ENCODE results near the gene ANGPT4.

The ANGPT4 gene

GRCh38 chr20:926670-927069, 10.5 kb upstream of the ANGPT4 start:
- no peak for ATAC-seq (ENCODE audit: insufficient read depth, low read depth)
- Histone ChIP-seq H3K9me3 (ENCODE audit: insufficient read depth, low read length, severe bottlenecking) (peaks cover 16% of the 10 kb centered on the region), H3K4me2 (ENCODE audit: insufficient read depth, low read length) (no peak overlapping the region), H3K27me3 (ENCODE audit: insufficient read depth, low read length, poor library complexity) (no peaks in the 10 kb centered on the region), H3K27ac (ENCODE audit: low read length) (no peak overlapping the region), H3K4me1 (ENCODE audit: insufficient read depth, low read length) (no peaks in the 10 kb centered on the region), H3K36me3 (ENCODE audit: insufficient read depth, low read length) (no peaks in the 10 kb centered on the region), H3K79me2 (ENCODE audit: insufficient read depth, low read length) (no peaks in the 10 kb centered on the region), H3K4me3 (ENCODE audit: low read depth in 1 of 2, low read length in 2 of 2) (no peak overlapping the region), H2AFZ (ENCODE audit: low read depth, low read length) (no peak overlapping the region), H4K20me1 (ENCODE audit: insufficient read depth, low read length) (no peaks in the 10 kb centered on the region), H3K9ac (ENCODE audit: low read depth, low read length) (no peak overlapping the region)
- DNase-seq, result no peak
- no peak for TF ChIP-seq CTCF (IDR thresholded peaks at IDR 0.05; ENCODE audit: borderline replicate concordance, extremely low read depth, low read length, poor library complexity, severe bottlenecking)
- TF ChIP-seq EZH2 (IDR thresholded peaks at IDR 0.05; ENCODE audit: borderline replicate concordance, low read depth, low read length, severe bottlenecking), result no peak

GRCh38 chr20:925516-925915, 9.4 kb upstream of the ANGPT4 start:
- Histone ChIP-seq H3K4me3 (ENCODE audit: low read depth in 1 of 2, low read length in 2 of 2) (no peak overlapping the region), H3K79me2 (ENCODE audit: insufficient read depth, low read length) (no peaks in the 10 kb centered on the region), H2AFZ (ENCODE audit: low read depth, low read length) (no peak overlapping the region), H3K9ac (ENCODE audit: low read depth, low read length) (no peak overlapping the region), H3K27me3 (ENCODE audit: insufficient read depth, low read length, poor library complexity) (no peaks in the 10 kb centered on the region), H3K9me3 (ENCODE audit: insufficient read depth, low read length, severe bottlenecking) (peaks cover 8% of the 10 kb centered on the region), H3K27ac (ENCODE audit: low read length) (no peak overlapping the region), H3K4me2 (ENCODE audit: insufficient read depth, low read length) (no peak overlapping the region), H3K36me3 (ENCODE audit: insufficient read depth, low read length) (no peaks in the 10 kb centered on the region), H3K4me1 (ENCODE audit: insufficient read depth, low read length) (no peaks in the 10 kb centered on the region), H4K20me1 (ENCODE audit: insufficient read depth, low read length) (no peaks in the 10 kb centered on the region)
- DNase-seq, result no peak
- TF ChIP-seq EZH2 (IDR thresholded peaks at IDR 0.05; ENCODE audit: borderline replicate concordance, low read depth, low read length, severe bottlenecking) (no peak), CTCF (IDR thresholded peaks at IDR 0.05; ENCODE audit: borderline replicate concordance, extremely low read depth, low read length, poor library complexity, severe bottlenecking) (no peak)
- ATAC-seq (ENCODE audit: insufficient read depth, low read depth), result no peak

GRCh38 chr20:924639-925038, 8.5 kb upstream of the ANGPT4 start:
- Histone ChIP-seq H3K4me1 (ENCODE audit: insufficient read depth, low read length) (no peaks in the 10 kb centered on the region), H3K9ac (ENCODE audit: low read depth, low read length) (no peak overlapping the region), H4K20me1 (ENCODE audit: insufficient read depth, low read length) (no peaks in the 10 kb centered on the region), H3K27ac (ENCODE audit: low read length) (no peak overlapping the region), H2AFZ (ENCODE audit: low read depth, low read length) (no peak overlapping the region), H3K9me3 (ENCODE audit: insufficient read depth, low read length, severe bottlenecking) (peaks cover 2% of the 10 kb centered on the region), H3K79me2 (ENCODE audit: insufficient read depth, low read length) (no peaks in the 10 kb centered on the region), H3K27me3 (ENCODE audit: insufficient read depth, low read length, poor library complexity) (no peaks in the 10 kb centered on the region), H3K36me3 (ENCODE audit: insufficient read depth, low read length) (no peaks in the 10 kb centered on the region), H3K4me2 (ENCODE audit: insufficient read depth, low read length) (no peak overlapping the region), H3K4me3 (ENCODE audit: low read depth in 1 of 2, low read length in 2 of 2) (no peak overlapping the region)
- ATAC-seq (ENCODE audit: insufficient read depth, low read depth), result no peak
- TF ChIP-seq EZH2 (IDR thresholded peaks at IDR 0.05; ENCODE audit: borderline replicate concordance, low read depth, low read length, severe bottlenecking) (no peak), CTCF (IDR thresholded peaks at IDR 0.05; ENCODE audit: borderline replicate concordance, extremely low read depth, low read length, poor library complexity, severe bottlenecking) (no peak)
- DNase-seq, result no peak

GRCh38 chr20:922781-923180, 6.6 kb upstream of the ANGPT4 start:
- ATAC-seq (ENCODE audit: insufficient read depth, low read depth) (no peak), DNase-seq (no peak)
- no peaks in the 10 kb centered on the region for H3K79me2 ChIP-seq (ENCODE audit: insufficient read depth, low read length)
- no peaks in the 10 kb centered on the region for H3K9me3 ChIP-seq (ENCODE audit: insufficient read depth, low read length, severe bottlenecking)
- H3K4me3 ChIP-seq (ENCODE audit: low read depth in 1 of 2, low read length in 2 of 2), result no peak overlapping the region
- no peak overlapping the region for H3K27ac ChIP-seq (ENCODE audit: low read length)
- no peak for TF ChIP-seq CTCF (IDR thresholded peaks at IDR 0.05; ENCODE audit: borderline replicate concordance, extremely low read depth, low read length, poor library complexity, severe bottlenecking)
- no peak for TF ChIP-seq EZH2 (IDR thresholded peaks at IDR 0.05; ENCODE audit: borderline replicate concordance, low read depth, low read length, severe bottlenecking)
- H3K4me1 ChIP-seq (ENCODE audit: insufficient read depth, low read length), result no peaks in the 10 kb centered on the region
- H3K36me3 ChIP-seq (ENCODE audit: insufficient read depth, low read length), result no peaks in the 10 kb centered on the region
- H4K20me1 ChIP-seq (ENCODE audit: insufficient read depth, low read length), result no peaks in the 10 kb centered on the region
- H3K27me3 ChIP-seq (ENCODE audit: insufficient read depth, low read length, poor library complexity), result no peaks in the 10 kb centered on the region
- H3K9ac ChIP-seq (ENCODE audit: low read depth, low read length), result no peak overlapping the region
- no peak overlapping the region for H2AFZ ChIP-seq (ENCODE audit: low read depth, low read length)
- H3K4me2 ChIP-seq (ENCODE audit: insufficient read depth, low read length), result no peak overlapping the region
